ENCODE data around the gene ABCC5.

DNA sequence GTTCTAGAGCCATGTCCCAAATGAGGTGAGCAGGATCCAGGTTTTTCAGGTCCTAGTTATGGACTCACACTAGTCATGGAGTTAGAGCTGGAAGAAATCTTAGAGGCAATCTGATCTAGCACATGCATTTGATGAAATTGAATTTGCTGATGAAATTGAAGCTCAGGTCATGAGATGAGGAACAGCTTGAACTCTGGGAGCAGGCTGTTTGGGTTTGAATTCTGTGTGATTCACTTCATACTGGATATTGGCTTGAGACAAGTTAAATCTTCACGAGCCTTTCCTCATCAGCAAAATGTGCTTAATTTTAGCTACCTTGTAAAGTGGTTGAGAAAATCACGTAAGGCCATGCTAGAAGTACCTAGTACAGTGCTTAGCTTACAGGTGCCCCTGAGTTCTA lies 99.5 kb downstream of the ABCC5 start:
- TF ChIP-seq EZH2 (IDR thresholded peaks at IDR 0.05) (no peak), POLR2AphosphoS5 (IDR thresholded peaks at IDR 0.05; ENCODE audit: borderline replicate concordance, low read depth, low read length) (no peak), FOXP2 (optimal IDR thresholded peaks at IDR 0.05; ENCODE audit: control extremely low read depth, extremely low read length, insufficient read depth) (no peak)

All from SK-N-MC (cell line).